GM18499 (cell line): ENCODE results near the gene ARPC5.

Experiments used
- ATAC-seq: cut with Tn5 transposase; IDR thresholded peaks from one replicate; pipeline ENCODE4 v1.9.1; 2021; ENCODE audit warnings: moderate number of reproducible peaks; ENCODE audit not compliant: insufficient read depth, unreplicated experiment

The ARPC5 gene

GRCh38 chr1:183589874-183590243, 45.7 kb downstream of the ARPC5 start:
- no peak for ATAC-seq

GRCh38 chr1:183589384-183589783, 46.2 kb downstream of the ARPC5 start:
- no peak for ATAC-seq

GRCh38 chr1:183588827-183589226, 46.8 kb downstream of the ARPC5 start:
- no peak for ATAC-seq

DNA sequence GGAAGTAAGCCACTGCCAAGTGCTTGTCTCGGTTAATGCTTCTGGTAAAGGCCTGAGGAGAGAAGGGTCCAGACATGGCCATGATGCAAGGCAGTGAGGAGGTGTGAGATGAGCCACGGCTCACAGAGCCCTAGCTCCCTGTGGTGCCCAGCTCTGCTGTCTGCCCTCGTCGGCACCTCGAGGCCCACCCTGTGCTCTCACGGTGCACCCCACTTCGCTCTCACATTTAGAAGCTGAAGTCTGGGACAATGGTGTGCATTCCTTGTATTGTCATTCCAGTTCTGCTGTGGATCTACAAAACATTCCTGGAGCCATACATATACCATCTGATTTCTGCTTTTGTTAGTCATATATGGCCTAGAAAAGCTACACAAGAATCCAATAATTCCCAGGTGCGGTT, 48.7 kb downstream of the ARPC5 start:
- ATAC-seq, result no peak

GRCh38 chr1:183586455-183586854, 49.1 kb downstream of the ARPC5 start:
- ATAC-seq, result no peak

DNA sequence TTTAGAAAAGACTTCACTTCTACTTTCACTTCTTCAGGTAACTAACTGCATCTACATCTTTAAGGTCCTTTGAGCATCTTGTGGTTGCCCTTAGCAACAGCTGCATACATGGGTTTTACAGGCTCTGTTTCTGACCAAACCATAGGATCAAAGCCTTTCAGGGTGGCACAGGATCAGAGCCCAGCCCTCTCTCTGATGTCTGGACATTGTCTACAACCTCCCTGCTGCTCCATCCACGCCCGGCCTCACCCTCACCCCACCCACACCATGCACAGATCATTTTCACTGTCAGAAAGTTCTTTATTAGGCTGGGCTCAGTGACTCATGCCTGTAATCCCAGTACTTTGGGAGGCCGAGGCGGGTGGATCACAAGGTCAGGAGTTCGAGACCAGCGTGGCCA, 50.5 kb downstream of the ARPC5 start:
- no peak for ATAC-seq

DNA sequence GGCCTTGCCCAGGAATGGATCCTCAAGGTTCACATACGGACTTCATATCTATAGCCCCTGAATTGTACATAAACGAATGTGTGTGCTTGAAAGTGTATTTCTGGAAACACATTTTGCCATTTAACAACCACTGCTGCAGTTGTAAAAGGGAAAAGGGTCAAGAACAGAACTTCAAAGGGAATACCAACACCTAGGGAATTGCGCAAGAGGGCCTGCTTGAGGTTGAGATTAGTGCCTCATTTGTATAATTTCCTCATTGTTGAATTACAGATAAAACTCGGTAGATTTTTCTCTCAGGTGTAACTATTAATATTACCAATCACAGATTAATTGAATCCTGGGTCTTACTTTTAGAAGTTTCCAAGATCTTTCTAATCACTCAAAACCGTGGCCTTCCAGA, 51.4 kb downstream of the ARPC5 start:
- no peak for ATAC-seq

DNA sequence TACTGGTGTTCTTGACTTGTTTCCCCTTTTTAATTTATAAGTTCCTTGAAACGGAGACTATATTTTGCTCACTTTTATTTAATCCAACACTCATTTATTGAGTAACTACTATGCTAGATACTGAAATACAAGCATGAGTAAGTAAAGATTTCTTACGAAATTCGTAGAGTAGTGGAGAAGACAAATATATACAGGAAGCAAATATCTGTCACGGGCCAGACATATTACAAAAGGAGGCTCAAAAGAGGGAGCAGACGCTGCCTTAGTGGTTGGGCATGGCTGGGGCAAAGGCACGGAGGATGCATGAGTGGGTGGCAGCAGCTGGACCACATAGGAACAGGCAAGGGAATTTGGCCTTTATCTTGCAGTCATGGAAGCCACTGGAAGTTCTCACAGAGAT, 52.1 kb downstream of the ARPC5 start:
- no peak for ATAC-seq

DNA sequence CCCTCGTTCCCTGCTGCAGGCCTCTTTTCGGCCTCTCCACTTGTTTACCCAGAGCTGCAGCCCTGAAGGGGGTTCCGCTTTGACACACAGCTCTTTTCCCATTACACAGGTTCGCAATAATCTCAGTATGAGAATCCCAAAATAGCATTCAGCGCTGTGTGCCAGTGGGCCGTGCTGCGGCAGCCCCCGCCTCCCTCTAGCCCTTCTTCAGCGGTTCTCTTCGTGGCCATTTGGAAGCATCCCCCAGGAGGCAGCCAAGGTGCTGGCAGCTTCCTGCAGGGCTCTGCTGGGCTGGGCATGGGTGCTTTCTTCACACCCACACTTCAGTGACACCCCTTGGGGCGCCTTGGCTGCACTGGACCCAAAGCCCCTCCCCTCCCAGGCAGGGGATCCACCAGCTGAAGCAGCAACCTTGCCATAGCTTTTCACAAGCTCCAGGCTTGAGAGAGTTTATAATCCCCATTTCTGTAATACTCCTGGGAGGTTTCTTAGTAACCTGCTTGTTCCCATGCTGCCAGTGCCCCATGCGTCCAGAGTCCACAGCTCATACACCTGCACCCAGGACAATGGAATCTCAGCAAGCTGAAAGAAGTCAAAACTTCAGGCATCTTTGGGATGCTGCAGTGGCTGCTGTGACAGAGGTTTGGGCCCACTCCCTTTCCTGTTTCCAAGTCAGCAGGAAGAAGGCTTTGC, 53.4 kb downstream of the ARPC5 start:
- no peak for ATAC-seq

- no peak for ATAC-seq
Measured at GRCh38 chr1:183580281-183580682, 55.3 kb downstream of the ARPC5 start.

- no peak for ATAC-seq
Measured at GRCh38 chr1:183578856-183579255, 56.7 kb downstream of the ARPC5 start.

DNA sequence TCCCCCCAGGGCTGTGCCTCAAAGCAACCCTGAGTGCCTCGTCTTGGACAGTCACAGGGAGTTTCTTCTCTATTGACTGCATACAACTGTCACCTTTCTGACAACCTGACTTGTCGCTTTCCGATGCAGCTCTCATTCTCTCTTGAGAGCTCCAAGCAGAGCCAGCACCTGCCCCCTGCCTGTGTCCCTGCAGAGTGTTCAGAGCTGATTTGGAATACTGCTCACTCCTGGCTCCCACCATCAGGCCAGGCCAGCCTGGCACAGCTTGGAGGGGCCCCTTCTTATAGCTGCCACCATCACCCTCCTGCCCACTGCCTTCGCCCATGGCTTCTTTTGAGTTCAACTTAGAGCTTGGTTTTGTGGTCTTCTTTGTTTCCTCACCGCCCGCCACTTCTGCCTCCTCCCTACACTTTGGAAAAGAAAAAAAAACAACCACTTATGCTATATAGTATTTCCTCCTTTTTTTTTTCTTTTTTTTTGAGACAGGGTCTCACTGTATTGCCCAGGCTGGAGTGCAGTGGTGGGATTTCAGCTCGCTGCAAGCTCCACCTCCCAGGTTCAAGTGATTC, 57.6 kb downstream of the ARPC5 start:
- ATAC-seq, result no peak

GRCh38 chr1:183576537-183576936, 59.0 kb downstream of the ARPC5 start:
- no peak for ATAC-seq

DNA sequence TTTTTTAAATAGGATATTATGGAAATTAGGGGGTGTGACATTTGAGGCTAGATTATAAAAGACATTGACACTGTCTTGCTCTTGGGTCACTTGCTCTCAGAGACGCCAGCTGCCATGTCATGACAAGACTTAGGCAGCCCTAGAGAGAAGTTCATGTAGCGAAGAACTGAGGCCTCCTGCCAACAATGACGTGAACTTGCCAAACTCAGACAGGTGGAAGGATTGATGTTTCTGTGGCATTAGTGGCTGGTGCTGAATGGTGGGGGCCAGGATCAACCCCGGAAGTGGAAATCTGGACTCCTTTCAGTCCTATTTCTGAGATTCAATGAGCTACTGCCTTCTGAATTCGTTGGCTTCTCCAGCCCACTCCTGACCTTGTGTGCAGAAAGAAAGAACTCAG, 60.0 kb downstream of the ARPC5 start:
- ATAC-seq, result no peak

- no peak for ATAC-seq
Measured at GRCh38 chr1:183572721-183573120, 62.9 kb downstream of the ARPC5 start.

- no peak for ATAC-seq
Measured at GRCh38 chr1:183571678-183572268, 63.8 kb downstream of the ARPC5 start.
